Posterior cingulate gyrus (tissue), 11 donors: ENCODE measurements around the gene EZR.
"Not testable (repeated sequence)": the region's sequence is repeated elsewhere in the genome, so short reads cannot be mapped to it uniquely, and the experiment has no call there.

ENCODE experiments used
- DNase-seq, 10 donors: peaks; one replicate each; pipeline versions ENCODE4 v3.0.0 to v3.0.0-alpha.2; 2020 to 2021; ENCODE audit warnings: mixed read lengths in 3 of 10
- intact Hi-C: fragments of 100-400 bp; cut with DNase I; formaldehyde crosslinking; loops from one replicate; pipeline ENCODE4 v1.15.1; 2023

The EZR gene

GRCh38 chr6:158843751-158844683, 24.8 kb upstream of the EZR start:
- intact Hi-C loops = no loop called here
- no peak for DNase-seq

- intact Hi-C loops = no loop called here
- DNase-seq = no peak
Observed at GRCh38 chr6:158841358-158841757, 22.2 kb upstream of the EZR start.

DNA sequence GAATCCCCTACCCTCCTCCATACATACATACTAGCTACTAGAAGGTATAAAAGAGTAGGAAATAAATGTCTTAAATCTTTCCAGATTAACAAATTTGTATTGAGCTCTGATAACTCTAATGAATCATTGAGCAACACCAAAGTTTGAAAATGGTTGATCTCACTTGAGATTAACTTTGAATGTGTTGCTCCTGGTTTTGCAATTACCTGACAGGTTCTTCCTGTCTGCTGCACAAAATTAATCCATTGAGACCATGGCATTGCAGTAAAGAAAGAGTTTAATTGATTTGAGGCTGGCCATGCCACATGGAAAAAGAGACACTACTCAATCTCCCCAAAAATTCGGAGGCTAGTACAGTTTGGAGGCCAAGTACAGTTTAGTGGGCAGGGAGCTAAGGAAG, 21.3 kb upstream of the EZR start:
- intact Hi-C loops = no loop called here
- no peak for DNase-seq

GRCh38 chr6:158839796-158840195, 20.6 kb upstream of the EZR start:
- DNase-seq = no peak
- intact Hi-C loops = no loop called here

GRCh38 chr6:158838790-158839189, 19.6 kb upstream of the EZR start:
- intact Hi-C loops, DNase-seq: not testable (repeated sequence)

- DNase-seq = peak in 1 of 10 donors; percentile 43
- intact Hi-C loops = no loop called here
Observed at GRCh38 chr6:158837684-158838625, 18.8 kb upstream of the EZR start.

DNA sequence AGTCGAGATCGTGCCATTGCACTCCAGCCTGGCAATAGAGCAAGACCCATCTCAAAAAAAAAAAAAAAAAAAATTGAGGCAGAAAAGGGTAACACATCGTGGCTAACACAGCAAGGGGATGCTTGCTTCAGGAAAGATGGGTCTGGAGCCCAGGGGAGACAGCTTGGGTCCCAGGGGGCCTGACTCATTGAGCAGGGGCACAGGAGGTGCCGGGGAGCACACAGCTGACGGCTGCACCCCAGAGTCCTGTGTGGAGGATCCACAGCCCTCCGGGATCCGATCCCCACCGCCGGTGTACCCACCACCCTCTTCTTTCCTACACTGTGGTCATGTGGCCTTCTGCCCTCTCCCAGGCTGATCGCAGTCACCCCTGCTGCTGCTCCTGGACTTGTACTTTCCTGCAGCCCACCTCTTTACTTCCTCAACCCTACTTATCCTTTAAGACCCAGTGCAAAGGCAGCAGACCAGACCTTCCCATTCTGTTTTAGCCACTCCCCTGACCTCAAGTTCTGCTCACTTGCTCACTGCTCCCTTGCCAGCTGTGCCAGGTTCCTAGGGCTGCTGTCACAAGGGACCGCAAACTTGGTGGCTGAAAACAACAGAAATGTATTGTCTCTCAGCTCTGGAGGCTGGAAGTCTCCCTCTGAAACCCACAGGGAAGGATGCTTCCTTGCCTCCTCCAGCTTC, 17.6 kb upstream of the EZR start:
- intact Hi-C loops = no loop called here
- DNase-seq = no peak

GRCh38 chr6:158835616-158836221, 16.6 kb upstream of the EZR start:
- intact Hi-C loops = no loop called here

DNA sequence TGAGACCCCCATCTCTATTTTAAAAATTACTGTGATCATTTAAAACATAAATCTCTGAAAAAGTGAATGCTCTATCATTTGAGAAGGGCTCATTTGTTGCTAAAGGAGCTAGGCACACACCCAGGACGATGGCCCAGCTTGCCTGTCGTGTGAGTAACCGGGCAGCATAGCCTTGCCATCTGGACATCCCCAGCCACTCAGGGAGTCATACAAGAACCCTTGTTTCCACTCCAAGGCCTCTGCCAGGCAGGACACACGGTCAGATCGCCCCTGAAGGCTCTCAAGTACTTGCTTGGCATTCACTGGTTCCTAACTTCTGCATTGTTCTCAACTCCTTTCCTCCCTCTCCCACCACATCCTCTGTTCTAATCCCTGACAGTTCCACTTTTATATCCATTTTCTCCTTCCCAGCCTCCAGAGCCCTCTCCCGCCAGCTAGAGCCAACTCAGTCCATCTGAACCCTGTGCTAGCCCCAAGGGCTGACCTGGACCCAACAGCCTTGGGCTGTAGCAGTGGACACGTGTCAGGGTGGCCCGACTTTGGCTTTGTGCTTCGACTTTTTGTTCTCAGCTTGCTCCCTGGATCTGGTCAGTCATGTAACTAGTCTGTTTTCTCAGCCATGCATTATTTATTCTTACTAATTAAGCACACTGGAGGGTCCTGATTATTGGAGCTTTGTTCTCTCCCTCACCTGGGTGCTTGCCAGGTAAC, 15.7 kb upstream of the EZR start:
- no peak for DNase-seq
- intact Hi-C loops = no loop called here

More at GRCh38 chr6:158835616-158836221, 16.6 kb upstream of the EZR start:
- no peak for DNase-seq

GRCh38 chr6:158832807-158833206, 13.6 kb upstream of the EZR start:
- intact Hi-C loops, DNase-seq: not testable (repeated sequence)

GRCh38 chr6:158832026-158832425, 12.9 kb upstream of the EZR start:
- no peak for DNase-seq
- intact Hi-C loops = no loop called here

DNA sequence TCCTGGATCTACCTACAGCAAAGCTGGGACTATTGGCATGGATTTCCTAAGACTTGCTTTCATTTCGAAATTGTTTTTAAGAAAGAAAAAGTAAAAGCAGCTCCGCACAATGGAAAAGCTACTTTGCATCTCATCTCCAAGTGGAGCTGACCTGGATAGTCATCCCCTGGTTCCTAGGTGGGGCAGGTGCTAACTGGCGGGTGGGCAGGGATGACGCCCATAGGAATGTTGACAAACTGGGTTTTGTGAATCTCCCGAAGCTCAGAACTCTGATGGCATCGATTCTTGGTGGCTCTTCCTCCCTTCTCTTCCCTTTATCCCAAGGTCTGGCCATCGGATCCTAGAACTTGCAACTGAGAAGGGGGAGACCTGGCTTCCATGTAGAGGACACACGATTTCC, 12.4 kb upstream of the EZR start:
- DNase-seq = no peak
- intact Hi-C loops = no loop called here

DNA sequence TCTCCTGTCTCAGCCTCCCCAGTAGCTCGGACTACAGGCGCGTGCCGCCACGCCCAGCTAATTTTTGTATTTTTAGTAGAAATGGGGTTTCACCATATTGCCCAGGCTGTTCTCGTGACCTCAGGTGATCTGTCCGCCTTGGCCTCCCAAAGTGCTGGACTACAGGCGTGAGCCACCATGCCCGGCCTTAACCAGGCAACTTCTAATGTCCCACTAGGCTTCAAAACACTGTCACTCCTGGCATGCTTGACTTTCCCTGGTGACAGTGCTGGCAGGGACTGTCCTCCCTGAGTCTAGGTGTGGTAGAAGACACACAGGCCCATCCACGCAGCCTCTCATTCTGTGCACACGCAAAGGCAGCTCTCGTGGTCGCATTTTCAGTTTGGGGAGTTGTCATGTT, 11.6 kb upstream of the EZR start:
- no peak for DNase-seq
- intact Hi-C loops = no loop called here

- no peak for DNase-seq
- intact Hi-C loops = loop anchor here (10.0 kb wide), 1 partner anchor 146 kb away; no protein-coding TSS in a partner anchor
Observed at GRCh38 chr6:158828807-158829206, 9.6 kb upstream of the EZR start.

- no peak for DNase-seq
- intact Hi-C loops = loop anchor here (10.0 kb wide), 1 partner anchor 148 kb away; no protein-coding TSS in a partner anchor
Observed at GRCh38 chr6:158826819-158827501, 7.8 kb upstream of the EZR start.

GRCh38 chr6:158825951-158826306, 6.8 kb upstream of the EZR start:
- intact Hi-C loops = loop anchor here (10.0 kb wide), 1 partner anchor 149 kb away; no protein-coding TSS in a partner anchor
- no peak for DNase-seq

DNA sequence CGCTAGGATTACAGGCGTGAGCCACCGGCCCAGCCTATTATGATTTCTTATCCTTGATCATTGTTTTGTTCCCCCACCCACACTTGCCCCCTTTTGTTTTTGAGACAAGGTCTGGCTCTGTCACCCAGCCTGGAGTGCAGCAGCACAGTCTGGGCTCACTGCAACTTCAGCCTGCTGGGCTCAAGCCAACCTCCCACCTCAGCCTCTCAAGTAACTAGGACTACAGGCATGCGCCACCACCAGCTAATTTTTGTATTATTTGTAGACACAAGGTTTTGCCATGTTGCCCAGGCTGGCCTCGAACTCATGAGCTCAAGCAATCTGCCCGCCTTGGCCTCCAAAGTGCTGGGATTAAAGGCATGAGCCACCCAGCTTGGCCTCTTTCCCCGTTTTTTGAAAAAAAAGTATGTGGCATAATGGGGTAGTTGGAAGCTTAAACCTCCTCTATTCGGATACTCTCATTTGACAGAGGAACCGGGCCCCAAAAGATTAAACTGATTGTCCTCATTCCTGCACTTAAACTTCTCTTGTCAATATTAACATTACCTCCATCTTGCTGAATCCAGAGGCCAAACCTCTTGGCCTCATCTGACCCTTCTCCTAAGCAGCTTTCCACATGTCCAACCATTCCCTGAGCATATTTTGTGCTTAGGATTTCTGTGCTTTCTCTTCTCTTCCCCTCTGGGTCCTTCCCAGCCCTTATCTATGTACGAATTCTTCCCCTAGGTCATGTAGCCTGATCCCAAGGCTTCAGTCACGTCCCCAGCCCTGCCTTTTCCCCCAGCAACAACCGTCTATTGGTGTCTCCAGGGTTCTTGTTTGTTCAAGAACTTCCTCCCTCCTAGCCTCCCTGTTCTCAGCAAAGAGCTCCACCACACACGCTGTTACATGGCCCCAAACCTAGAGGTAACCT, 6.1 kb upstream of the EZR start:
- intact Hi-C loops = loop anchor here (10.0 kb wide), 1 partner anchor 150 kb away; no protein-coding TSS in a partner anchor
- DNase-seq = no peak

DNA sequence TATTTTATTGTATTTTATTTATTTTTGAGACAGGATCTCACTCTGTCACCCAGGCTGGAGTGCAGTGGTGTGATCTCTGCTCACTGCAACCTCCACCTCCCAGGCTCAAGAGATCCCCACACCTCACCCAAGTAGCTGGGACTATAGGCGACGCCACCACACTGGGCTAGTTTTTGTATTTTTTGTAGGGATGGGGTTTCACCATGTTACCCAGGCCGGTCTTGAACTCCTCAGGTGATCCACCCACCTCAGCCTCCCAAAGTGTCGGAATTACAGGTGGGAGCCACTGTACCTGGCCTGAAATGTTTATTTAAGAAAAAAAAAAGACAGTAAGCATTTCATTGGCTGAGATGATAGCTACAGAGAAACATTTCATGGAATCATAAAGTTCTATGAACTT, 4.4 kb upstream of the EZR start:
- not testable (repeated sequence) for DNase-seq
- intact Hi-C loops = loop anchor here (10.0 kb wide), 1 partner anchor 151 kb away; no protein-coding TSS in a partner anchor
